ES-I3 (cell line): ENCODE results near the gene ANKRD23.

Experiments
- H3K36me3 ChIP-seq: 2 replicates; pipeline ENCODE4 v1.6.1; 2013; ENCODE audit warnings: mild to moderate bottlenecking, low read length, control low read depth, moderate library complexity; ENCODE audit not compliant: insufficient read depth
- H3K4me1 ChIP-seq: 2 replicates; pipeline ENCODE4 v1.6.1; 2013; ENCODE audit warnings: mild to moderate bottlenecking, control low read depth, low read length; ENCODE audit not compliant: insufficient read depth
- H3K9ac ChIP-seq: 2 replicates; pipeline ENCODE4 v1.6.1; 2013; ENCODE audit warnings: low read depth, mild to moderate bottlenecking, low read length, moderate library complexity
- H3K9me3 ChIP-seq: 2 replicates; pipeline ENCODE4 v1.6.1; 2013; ENCODE audit warnings: mild to moderate bottlenecking, low read length, moderate library complexity; ENCODE audit not compliant: control insufficient read depth, insufficient read depth

ANKRD23 gene

GRCh38 chr2:96861074-96861473 lies 17.3 kb upstream of the ANKRD23 start:
- H3K4me1 ChIP-seq, result peaks cover 10% of the 10 kb centered on the region
- H3K9ac ChIP-seq, result no peak overlapping the region
- peaks cover 14% of the 10 kb centered on the region for H3K36me3 ChIP-seq
- no peaks in the 10 kb centered on the region for H3K9me3 ChIP-seq

GRCh38 chr2:96860065-96861029 lies 16.5 kb upstream of the ANKRD23 start:
- no peak overlapping the region for H3K9ac ChIP-seq
- H3K9me3 ChIP-seq, result no peaks in the 10 kb centered on the region
- peaks cover 10% of the 10 kb centered on the region for H3K4me1 ChIP-seq
- H3K36me3 ChIP-seq, result peaks cover 10% of the 10 kb centered on the region

GRCh38 chr2:96859681-96860064 lies 15.9 kb upstream of the ANKRD23 start:
- Histone ChIP-seq H3K9ac (no peak overlapping the region), H3K9me3 (no peaks in the 10 kb centered on the region), H3K4me1 (peaks cover 10% of the 10 kb centered on the region), H3K36me3 (peaks cover 10% of the 10 kb centered on the region)

GRCh38 chr2:96859099-96859649 lies 15.4 kb upstream of the ANKRD23 start:
- H3K36me3 ChIP-seq, result peaks cover 10% of the 10 kb centered on the region
- H3K9ac ChIP-seq, result peak overlapping the region; percentile 32
- peaks cover 10% of the 10 kb centered on the region for H3K4me1 ChIP-seq
- H3K9me3 ChIP-seq, result no peaks in the 10 kb centered on the region

- Histone ChIP-seq H3K9me3 (no peaks in the 10 kb centered on the region), H3K4me1 (peaks cover 10% of the 10 kb centered on the region), H3K9ac (peak within 1 kb of the TSS; percentile 85), H3K36me3 (peaks cover 4% of the 10 kb centered on the region; the same call in 1 of the 2 replicates)
Measured at GRCh38 chr2:96857667-96858372, 14.0 kb upstream of the ANKRD23 start, which contains the start of gene ANKRD39. ANKRD39 (minus strand) TSS chr2:96858016; CDS start chr2:96857987, 29 bp downstream.

GRCh38 chr2:96856776-96857666 lies 13.2 kb upstream of the ANKRD23 start:
- H3K4me1 ChIP-seq, result peaks cover 10% of the 10 kb centered on the region
- H3K9me3 ChIP-seq, result no peaks in the 10 kb centered on the region
- H3K36me3 ChIP-seq, result peaks cover 2% of the 10 kb centered on the region; the same call in 1 of the 2 replicates
- H3K9ac ChIP-seq, result peak overlapping the region; percentile 85

GRCh38 chr2:96853321-96853720 lies 9.5 kb upstream of the ANKRD23 start:
- Histone ChIP-seq H3K36me3 (no peaks in the 10 kb centered on the region), H3K9me3 (no peaks in the 10 kb centered on the region), H3K9ac (no peak overlapping the region), H3K4me1 (no peaks in the 10 kb centered on the region; the same call in 1 of the 2 replicates)

- Histone ChIP-seq H3K9ac (no peak overlapping the region), H3K9me3 (no peaks in the 10 kb centered on the region), H3K4me1 (no peaks in the 10 kb centered on the region; the same call in 1 of the 2 replicates), H3K36me3 (0 out of 2 replicates have a peak, but pooled peaks cover under 1% of the 10 kb centered on the region)
Measured at GRCh38 chr2:96852667-96853066, 8.8 kb upstream of the ANKRD23 start.

GRCh38 chr2:96848264-96848663 lies 4.4 kb upstream of the ANKRD23 start:
- no peaks in the 10 kb centered on the region for H3K4me1 ChIP-seq
- no peak overlapping the region for H3K9ac ChIP-seq
- no peaks in the 10 kb centered on the region for H3K9me3 ChIP-seq
- H3K36me3 ChIP-seq, result 0 out of 2 replicates have a peak, but pooled peaks cover 4% of the 10 kb centered on the region

- H3K36me3 ChIP-seq, result 0 out of 2 replicates have a peak, but pooled peaks cover 4% of the 10 kb centered on the region
Measured at GRCh38 chr2:96847586-96847985, 3.8 kb upstream of the ANKRD23 start.

GRCh38 chr2:96846825-96847224 lies 3.0 kb upstream of the ANKRD23 start:
- H3K4me1 ChIP-seq, result no peaks in the 10 kb centered on the region; the same call in 1 of the 2 replicates
- H3K36me3 ChIP-seq, result 0 out of 2 replicates have a peak, but pooled peaks cover 4% of the 10 kb centered on the region
- no peak overlapping the region for H3K9ac ChIP-seq
- no peaks in the 10 kb centered on the region for H3K9me3 ChIP-seq

More at GRCh38 chr2:96847586-96847985, 3.8 kb upstream of the ANKRD23 start:
- Histone ChIP-seq H3K4me1 (no peaks in the 10 kb centered on the region; the same call in 1 of the 2 replicates), H3K9me3 (no peaks in the 10 kb centered on the region), H3K9ac (no peak overlapping the region)

GRCh38 chr2:96844405-96844808 lies 586 bp upstream of the ANKRD23 start:
- Histone ChIP-seq H3K4me1 (no peaks in the 10 kb centered on the region; the same call in 1 of the 2 replicates), H3K36me3 (0 out of 2 replicates have a peak, but pooled peaks cover 4% of the 10 kb centered on the region), H3K9me3 (no peaks in the 10 kb centered on the region), H3K9ac (no peak overlapping the region)

GRCh38 chr2:96842600-96842999 lies 1.2 kb downstream of the ANKRD23 start:
- H3K36me3 ChIP-seq, result 0 out of 2 replicates have a peak, but pooled peaks cover 3% of the 10 kb centered on the region

More at GRCh38 chr2:96842600-96842999, 1.2 kb downstream of the ANKRD23 start:
- H3K9me3 ChIP-seq, result no peaks in the 10 kb centered on the region
- H3K9ac ChIP-seq, result no peak overlapping the region
- no peaks in the 10 kb centered on the region; the same call in 1 of the 2 replicates for H3K4me1 ChIP-seq
